Activated CD4-positive, alpha-beta T cell treated with anti-CD3 and anti-CD28 coated beads, Interleukin-10, Interleukin-2, amounts not matched to agents 100 ng/mL and 50 ng/mL, durations not matched to agents 16 hours and 8 hours (primary cell): ENCODE data around the gene SMARCA5.

ENCODE experiments used
- DNase-seq: peaks from one replicate; pipeline ENCODE4 v3.0.0-alpha.2; 2020

The SMARCA5 gene

GRCh38 chr4:143531788-143532491, 18.4 kb downstream of the SMARCA5 start:
- DNase-seq: no peak

GRCh38 chr4:143538979-143539669, 25.6 kb downstream of the SMARCA5 start:
- no peak for DNase-seq

DNA sequence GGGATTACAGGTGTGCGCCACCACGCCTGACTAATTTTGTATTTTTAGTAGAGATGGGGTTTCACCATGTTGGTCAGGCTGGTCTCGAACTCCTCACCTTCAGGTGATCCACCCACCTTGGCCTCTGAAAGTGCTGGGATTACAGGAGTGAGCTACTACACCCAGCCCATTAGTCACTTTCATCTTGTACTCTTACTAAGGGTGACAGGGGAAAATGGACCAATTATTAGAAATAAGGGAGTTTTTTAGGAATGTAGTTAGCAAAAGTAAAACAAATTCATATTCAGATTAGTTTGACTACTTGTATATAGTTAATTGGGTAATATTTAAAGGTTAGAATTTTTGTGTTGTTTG, 26.1 kb downstream of the SMARCA5 start:
- no peak for DNase-seq

- no peak for DNase-seq
Measured at GRCh38 chr4:143549928-143550327, 36.4 kb downstream of the SMARCA5 start.

- DNase-seq: peak; percentile 21
Measured at GRCh38 chr4:143554728-143555597, 41.5 kb downstream of the SMARCA5 start.

- DNase-seq: no peak
Measured at GRCh38 chr4:143555676-143556075, 42.2 kb downstream of the SMARCA5 start.

DNA sequence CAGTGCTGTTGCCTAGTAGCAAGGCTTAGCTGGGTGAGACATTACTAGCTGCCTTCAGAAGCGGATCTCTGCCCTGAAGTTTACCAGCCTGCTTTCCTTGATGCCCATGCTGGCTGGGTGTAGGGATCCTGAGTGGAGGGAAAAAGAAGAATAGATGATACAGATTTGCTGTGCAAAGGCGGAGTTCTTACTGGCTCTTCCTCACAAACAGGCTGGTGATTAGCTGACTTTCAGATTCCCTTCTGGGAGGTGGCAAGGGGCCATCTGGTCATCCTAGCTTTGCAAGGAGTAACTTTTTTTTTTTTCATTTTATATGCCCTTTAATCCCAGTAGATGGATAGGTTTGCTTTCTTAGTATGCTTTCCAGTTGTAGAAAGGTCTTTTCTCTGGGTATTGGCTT, 44.8 kb downstream of the SMARCA5 start:
- no peak for DNase-seq

DNA sequence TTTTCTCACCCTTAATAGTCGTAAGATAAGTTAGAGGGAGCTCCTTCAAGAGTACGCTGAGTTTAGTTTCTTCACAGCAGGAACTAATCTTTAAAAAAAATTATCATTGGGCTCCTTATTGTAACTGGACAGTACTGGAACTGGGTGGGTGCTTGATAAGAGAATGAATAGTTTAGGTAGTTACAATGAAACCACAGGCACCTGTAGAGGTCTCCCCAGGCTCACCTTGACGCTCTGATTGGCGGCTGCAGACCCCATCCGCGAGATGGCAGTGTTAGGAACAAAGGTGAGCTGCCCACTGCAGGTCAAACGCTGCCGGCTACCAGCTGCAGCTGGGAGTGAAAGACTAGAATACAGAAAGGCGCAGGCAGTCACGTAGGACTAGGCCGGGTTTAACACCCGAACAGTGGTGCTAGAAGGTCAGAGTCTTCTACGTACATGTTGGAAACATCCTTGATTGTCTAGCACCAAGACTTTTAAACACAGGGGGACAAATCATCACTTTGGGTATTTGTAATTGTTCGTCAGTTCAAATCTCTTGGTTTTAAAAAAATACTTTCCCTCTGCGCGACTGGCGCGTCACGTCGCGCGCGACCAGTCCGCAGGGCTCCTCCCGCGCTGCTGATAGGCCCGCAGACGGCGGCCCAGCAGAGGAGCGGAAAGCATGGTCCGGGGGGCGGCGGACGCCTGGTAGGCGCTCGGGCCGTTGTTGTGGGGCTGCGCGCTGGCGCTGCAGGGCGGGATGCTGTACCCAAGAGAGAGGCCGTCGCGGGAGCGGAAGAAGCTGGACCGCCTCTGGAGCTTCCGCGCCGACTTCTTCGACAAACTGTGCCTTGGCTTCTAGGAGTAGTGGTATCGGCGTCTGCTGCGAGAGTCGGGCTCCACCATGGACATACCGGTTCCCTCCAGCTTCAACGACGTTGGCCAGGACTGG, 45.6 kb downstream of the SMARCA5 start:
- DNase-seq: peak; percentile 72

DNA sequence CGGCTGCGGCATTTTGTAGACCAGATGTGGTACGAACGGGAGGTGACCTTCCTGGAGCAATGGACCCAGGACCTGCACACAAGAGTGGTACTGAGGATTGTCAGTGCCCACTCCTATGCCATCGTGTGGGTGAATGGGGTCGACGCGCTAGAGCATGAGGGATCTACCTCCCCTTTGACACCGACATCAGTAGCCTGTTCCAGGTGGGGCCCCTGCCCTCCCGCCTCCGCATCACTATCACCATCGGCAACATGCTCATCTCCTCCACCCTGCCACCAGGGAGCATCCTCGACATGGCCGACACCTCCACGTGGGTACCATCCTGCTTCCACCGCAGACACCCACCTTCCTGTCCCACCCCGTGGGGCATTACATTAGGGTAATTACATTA, 46.2 kb downstream of the SMARCA5 start:
- DNase-seq: peak; percentile 5

DNA sequence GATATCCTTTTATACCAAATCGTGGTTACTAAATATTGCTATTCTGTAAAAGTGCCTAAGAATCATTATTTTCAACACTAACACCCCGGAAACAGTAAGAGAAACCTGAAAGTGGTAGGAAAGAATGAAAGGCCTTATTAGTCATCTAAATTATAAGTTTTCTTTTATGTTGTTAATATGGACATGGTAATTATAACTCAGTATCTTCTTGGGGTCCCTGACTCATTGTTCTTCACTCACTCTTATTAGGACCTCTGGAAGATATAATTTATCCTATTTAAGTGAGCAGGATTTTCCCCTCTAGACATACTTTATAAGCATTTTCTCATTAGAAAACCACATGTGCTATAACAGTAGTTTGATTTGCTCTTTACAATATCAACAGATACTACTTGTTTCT, 51.0 kb downstream of the SMARCA5 start:
- DNase-seq: no peak

GRCh38 chr4:143575331-143575730, 61.8 kb downstream of the SMARCA5 start:
- DNase-seq: no peak

GRCh38 chr4:143581331-143581946, 67.9 kb downstream of the SMARCA5 start:
- no peak for DNase-seq

- no peak for DNase-seq
Measured at GRCh38 chr4:143585548-143585947, 72.0 kb downstream of the SMARCA5 start.

DNA sequence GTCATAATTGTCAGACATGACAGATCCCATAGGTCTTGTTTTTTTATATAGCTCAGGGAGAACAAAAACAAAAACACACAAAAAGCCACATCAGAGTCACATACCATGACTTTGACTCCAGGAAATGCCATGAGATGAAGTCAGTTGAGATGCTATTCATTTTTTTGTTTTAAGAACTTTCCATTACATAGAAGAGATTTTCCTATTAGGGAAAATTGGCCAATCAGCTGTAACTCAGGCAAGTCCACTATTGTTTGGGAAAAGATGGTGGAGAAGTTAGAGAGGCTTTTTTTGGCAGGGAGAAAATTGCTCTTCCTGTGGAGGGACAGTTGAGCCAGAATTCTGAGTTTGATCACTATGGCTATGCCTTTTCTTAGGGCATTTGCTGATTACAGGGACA, 72.6 kb downstream of the SMARCA5 start:
- no peak for DNase-seq

- no peak for DNase-seq
Measured at GRCh38 chr4:143587703-143588102, 74.2 kb downstream of the SMARCA5 start.

DNA sequence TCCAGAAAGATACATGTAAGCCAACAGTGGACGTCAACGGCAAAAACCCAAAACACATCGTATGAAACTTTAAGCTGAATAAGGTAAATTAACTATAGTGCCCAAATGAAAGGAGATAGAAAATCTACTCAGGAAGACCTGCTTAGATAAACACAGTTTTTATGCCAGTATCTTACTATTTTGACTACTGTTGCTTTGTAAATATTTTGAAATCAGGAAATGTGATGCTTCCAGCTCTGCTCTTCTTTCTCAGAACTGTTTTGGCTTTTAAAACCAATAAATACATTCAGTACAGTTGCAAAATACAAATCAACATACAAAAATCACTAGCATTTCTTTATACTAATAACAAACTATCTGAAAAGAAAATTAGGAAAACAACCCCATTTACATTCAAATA, 83.8 kb downstream of the SMARCA5 start:
- no peak for DNase-seq

- DNase-seq: no peak
Measured at GRCh38 chr4:143598816-143599215, 85.3 kb downstream of the SMARCA5 start.

DNA sequence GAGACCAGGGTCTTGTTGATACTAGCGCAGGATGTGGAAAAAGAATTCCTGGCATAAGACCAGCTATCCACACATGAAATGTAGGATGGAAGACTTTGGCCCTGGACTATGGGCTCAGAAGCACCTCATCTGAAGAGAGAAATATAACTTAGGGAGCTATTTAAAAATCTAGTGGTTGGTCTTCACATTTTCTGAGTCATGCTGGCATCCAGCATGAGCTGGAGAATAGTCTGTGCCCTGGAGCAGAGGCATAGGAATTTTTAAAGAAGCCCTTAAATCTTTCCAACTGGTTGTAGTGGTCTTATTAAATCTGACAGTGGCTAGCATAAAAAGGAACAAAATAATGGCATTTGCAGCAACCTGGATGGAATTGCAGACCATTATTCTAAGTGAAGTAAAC, 86.3 kb downstream of the SMARCA5 start:
- DNase-seq: no peak

GRCh38 chr4:143606480-143606879, 93.0 kb downstream of the SMARCA5 start:
- DNase-seq: no peak
